OCI-LY3 (cell line): ENCODE results near the gene CLMN.

ENCODE experiments used
- CTCF ChIP-seq: fragments of 200-600, 300-600 bp; sonication (generic); IDR thresholded peaks from 2 replicates; pipeline ENCODE4 v1.5.1; 2014; ENCODE audit warnings: antibody characterized with exemption, low read length, low read depth
- EZH2phosphoT487 ChIP-seq: fragments of 200-600 bp; shearing (Covaris generic); IDR thresholded peaks from 2 replicates; pipeline ENCODE4 v1.6.1; 2018; ENCODE audit warnings: antibody characterized with exemption, mixed run types, low read depth

GRCh38 chr14:95136631-95137030 lies 183.1 kb downstream of the CLMN start:
- TF ChIP-seq CTCF: no peak
- TF ChIP-seq EZH2phosphoT487: no peak
